AG09309 (cell line): ENCODE measurements around the gene AAMP.

Experiments used
- DNase-seq: peaks from one replicate; pipeline ENCODE4 v3.0.0-alpha.2; 2010; ENCODE audit warnings: low read depth
- H3K4me3 ChIP-seq: 2 replicates; pipeline ENCODE4 v1.5.1; 2011; ENCODE audit warnings: mild to moderate bottlenecking, low read depth, low read length, moderate library complexity; ENCODE audit not compliant: control insufficient read depth
- CTCF ChIP-seq: IDR thresholded peaks from 2 replicates; pipeline ENCODE4 v1.5.1; 2011; ENCODE audit warnings: mild to moderate bottlenecking, low read depth, low read length, inconsistent platforms; ENCODE audit not compliant: insufficient read depth, control insufficient read depth; ENCODE audit errors: missing control alignments

The AAMP gene

GRCh38 chr2:218245214-218245613, 24.7 kb downstream of the AAMP start:
- no peak for TF ChIP-seq CTCF
- no peak for DNase-seq
- H3K4me3 ChIP-seq = no peak overlapping the region

- no peak overlapping the region for H3K4me3 ChIP-seq
- DNase-seq = no peak
- no peak for TF ChIP-seq CTCF
Observed at GRCh38 chr2:218244665-218245064, 25.3 kb downstream of the AAMP start.

GRCh38 chr2:218244204-218244603, 25.7 kb downstream of the AAMP start:
- no peak for TF ChIP-seq CTCF

GRCh38 chr2:218238887-218239286, 31.1 kb downstream of the AAMP start:
- no peak overlapping the region for H3K4me3 ChIP-seq
- no peak for DNase-seq
- TF ChIP-seq CTCF = no peak

More at GRCh38 chr2:218244204-218244603, 25.7 kb downstream of the AAMP start:
- DNase-seq = no peak
- H3K4me3 ChIP-seq = no peak overlapping the region

- H3K4me3 ChIP-seq = no peak overlapping the region
- no peak for TF ChIP-seq CTCF
- no peak for DNase-seq
Observed at GRCh38 chr2:218236829-218237228, 33.1 kb downstream of the AAMP start.

GRCh38 chr2:218235017-218235416, 34.9 kb downstream of the AAMP start:
- no peak overlapping the region for H3K4me3 ChIP-seq
- no peak for DNase-seq
- TF ChIP-seq CTCF = no peak

- DNase-seq = no peak
- no peak for TF ChIP-seq CTCF
Observed at GRCh38 chr2:218234521-218234920, 35.4 kb downstream of the AAMP start.

More at GRCh38 chr2:218234521-218234920, 35.4 kb downstream of the AAMP start:
- no peak overlapping the region for H3K4me3 ChIP-seq
